GM18867 (cell line): ENCODE data around the gene FAM185A.
"Not testable (repeated sequence)": the region's sequence is repeated elsewhere in the genome, so short reads cannot be mapped to it uniquely, and the experiment has no call there.

Source experiments
- ATAC-seq: cut with Tn5 transposase; IDR thresholded peaks from one replicate; pipeline ENCODE4 v1.9.1; 2021; ENCODE audit warnings: mild to moderate bottlenecking, moderate library complexity; ENCODE audit not compliant: unreplicated experiment

The FAM185A gene

GRCh38 chr7:102828286-102828685, 79.5 kb downstream of the FAM185A start:
- ATAC-seq, result no peak

- ATAC-seq, result no peak
These were observed 80.3 kb downstream of the FAM185A start for GRCh38 chr7:102829075-102829474.

GRCh38 chr7:102830197-102830596, 81.4 kb downstream of the FAM185A start:
- no peak for ATAC-seq

GRCh38 chr7:102832674-102833073, 83.9 kb downstream of the FAM185A start:
- ATAC-seq, result no peak

GRCh38 chr7:102833343-102833742, 84.5 kb downstream of the FAM185A start:
- no peak for ATAC-seq

- ATAC-seq, result no peak
These were observed 85.7 kb downstream of the FAM185A start for GRCh38 chr7:102834466-102834865.

- peak; percentile 85 for ATAC-seq
These were observed 86.2 kb downstream of the FAM185A start for GRCh38 chr7:102834999-102835398.

- no peak for ATAC-seq
These were observed 87.6 kb downstream of the FAM185A start for GRCh38 chr7:102836191-102836919.

- no peak for ATAC-seq
These were observed 88.2 kb downstream of the FAM185A start for GRCh38 chr7:102836977-102837376.

- ATAC-seq, result no peak
These were observed 89.0 kb downstream of the FAM185A start for GRCh38 chr7:102837802-102838201.

- not testable (repeated sequence) for ATAC-seq
These were observed 89.8 kb downstream of the FAM185A start for GRCh38 chr7:102838572-102839101.

GRCh38 chr7:102840404-102840803, 91.6 kb downstream of the FAM185A start:
- no peak for ATAC-seq

- no peak for ATAC-seq
These were observed 92.5 kb downstream of the FAM185A start for GRCh38 chr7:102841290-102841689.

- no peak for ATAC-seq
These were observed 93.5 kb downstream of the FAM185A start for GRCh38 chr7:102842284-102842683.

GRCh38 chr7:102843850-102844249, 95.1 kb downstream of the FAM185A start:
- ATAC-seq, result peak; percentile 86

- no peak for ATAC-seq
These were observed 96.5 kb downstream of the FAM185A start for GRCh38 chr7:102845346-102845745.

GRCh38 chr7:102849079-102849478, 100.3 kb downstream of the FAM185A start:
- ATAC-seq, result no peak

GRCh38 chr7:102849538-102849937, 100.7 kb downstream of the FAM185A start:
- ATAC-seq, result no peak

- ATAC-seq, result no peak
These were observed 107.2 kb downstream of the FAM185A start for GRCh38 chr7:102856036-102856435.
